ENCODE measurements around the gene UBE2M.

Gene UBE2M

GRCh38 chr19:58570770-58571574, 12.6 kb upstream of the UBE2M start:
- DNase-seq (ENCODE audit: low spot score), result no peak

GRCh38 chr19:58569943-58570670, 11.7 kb upstream of the UBE2M start:
- no peak for DNase-seq (ENCODE audit: low spot score)

- no peak for DNase-seq (ENCODE audit: low spot score)
Measured at GRCh38 chr19:58569191-58569942, 11.0 kb upstream of the UBE2M start.

GRCh38 chr19:58568453-58569130, 10.2 kb upstream of the UBE2M start:
- no peak for DNase-seq (ENCODE audit: low spot score)

GRCh38 chr19:58566989-58567388, 8.6 kb upstream of the UBE2M start:
- DNase-seq (ENCODE audit: low spot score), result no peak

- no peak for DNase-seq (ENCODE audit: low spot score)
Measured at GRCh38 chr19:58563823-58564222, 5.4 kb upstream of the UBE2M start.

- DNase-seq (ENCODE audit: low spot score), result peak; percentile 22
Measured at GRCh38 chr19:58563034-58563573, 4.7 kb upstream of the UBE2M start.

- DNase-seq (ENCODE audit: low spot score), result peak; percentile 23
Measured at GRCh38 chr19:58562122-58563033, 4.0 kb upstream of the UBE2M start.

GRCh38 chr19:58561373-58562121, 3.1 kb upstream of the UBE2M start:
- no peak for DNase-seq (ENCODE audit: low spot score)

GRCh38 chr19:58560921-58561320, 2.5 kb upstream of the UBE2M start:
- DNase-seq (ENCODE audit: low spot score), result no peak

GRCh38 chr19:58560007-58560887, 1.8 kb upstream of the UBE2M start:
- no peak for DNase-seq (ENCODE audit: low spot score)

- peak; percentile 47 for DNase-seq (ENCODE audit: low spot score)
Measured at GRCh38 chr19:58559275-58560006, 1.0 kb upstream of the UBE2M start.

GRCh38 chr19:58558623-58559274, 338 bp upstream of the UBE2M start:
- peak; percentile 100 for DNase-seq (ENCODE audit: low spot score)

- DNase-seq (ENCODE audit: low spot score), result peak; percentile 15
Measured at GRCh38 chr19:58557221-58558065, 968 bp downstream of the UBE2M start.

- no peak for DNase-seq (ENCODE audit: low spot score)
Measured at GRCh38 chr19:58556622-58557220, 1.7 kb downstream of the UBE2M start.

- DNase-seq (ENCODE audit: low spot score), result no peak
Measured at GRCh38 chr19:58555920-58556621, 2.3 kb downstream of the UBE2M start.
